NCI-H510A (cell line): Measurements from ENCODE around the gene CDC42EP5.
"Not testable (repeated sequence)": the region's sequence is repeated elsewhere in the genome, so short reads cannot be mapped to it uniquely, and the experiment has no call there.

Source experiments
- DNase-seq: peaks from one replicate; lab custom pipeline; 2025; lab: John Stamatoyannopoulos, UW

Gene CDC42EP5

DNA sequence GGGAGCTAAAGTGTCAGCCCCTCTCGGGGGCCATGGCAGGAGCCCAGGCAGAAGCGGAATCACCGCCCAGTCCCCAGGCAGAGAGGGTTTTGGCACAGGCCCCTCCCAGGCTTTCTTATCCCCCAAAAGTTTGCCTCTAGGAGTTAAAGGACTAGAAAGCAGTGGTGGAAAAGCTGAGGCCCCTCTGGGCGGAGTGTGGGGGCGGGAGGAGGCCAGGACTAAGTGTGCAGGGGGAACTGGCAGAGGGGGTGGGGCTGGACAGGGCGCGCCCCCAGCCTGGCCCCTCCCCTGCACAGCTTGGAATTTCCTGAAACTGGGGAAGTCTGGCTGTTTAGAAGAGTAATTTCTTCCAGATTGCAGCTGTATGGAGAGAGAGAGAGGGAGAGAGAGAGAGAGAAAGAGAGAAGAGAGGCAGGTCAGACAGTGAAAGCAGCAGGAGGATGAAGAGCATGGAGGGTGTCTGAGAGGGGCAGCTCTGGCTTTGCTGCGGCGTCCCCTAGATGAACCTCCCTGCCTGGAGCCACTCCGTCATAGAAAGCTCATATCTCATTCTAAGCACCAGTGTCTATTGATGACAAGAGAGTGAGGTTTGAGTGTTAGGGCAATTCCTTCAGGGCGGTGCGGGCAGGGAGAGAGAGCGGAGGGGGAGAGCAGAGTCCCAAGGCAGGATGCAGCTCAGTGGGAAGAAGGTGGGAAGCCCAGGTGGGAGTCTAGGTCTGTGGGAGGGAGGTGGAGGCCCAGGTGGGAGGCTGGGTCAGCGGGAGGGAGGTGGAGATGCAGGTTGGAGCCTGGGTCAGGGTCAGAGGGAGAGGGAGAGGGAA is at the start of gene CDC42EP5:
Gene CDC42EP5 (minus strand): TSS at position 226 of the 821 bp plus-strand sequence. CDS start 7,749 bp downstream, outside the sequence.
- DNase-seq, result no peak

DNA sequence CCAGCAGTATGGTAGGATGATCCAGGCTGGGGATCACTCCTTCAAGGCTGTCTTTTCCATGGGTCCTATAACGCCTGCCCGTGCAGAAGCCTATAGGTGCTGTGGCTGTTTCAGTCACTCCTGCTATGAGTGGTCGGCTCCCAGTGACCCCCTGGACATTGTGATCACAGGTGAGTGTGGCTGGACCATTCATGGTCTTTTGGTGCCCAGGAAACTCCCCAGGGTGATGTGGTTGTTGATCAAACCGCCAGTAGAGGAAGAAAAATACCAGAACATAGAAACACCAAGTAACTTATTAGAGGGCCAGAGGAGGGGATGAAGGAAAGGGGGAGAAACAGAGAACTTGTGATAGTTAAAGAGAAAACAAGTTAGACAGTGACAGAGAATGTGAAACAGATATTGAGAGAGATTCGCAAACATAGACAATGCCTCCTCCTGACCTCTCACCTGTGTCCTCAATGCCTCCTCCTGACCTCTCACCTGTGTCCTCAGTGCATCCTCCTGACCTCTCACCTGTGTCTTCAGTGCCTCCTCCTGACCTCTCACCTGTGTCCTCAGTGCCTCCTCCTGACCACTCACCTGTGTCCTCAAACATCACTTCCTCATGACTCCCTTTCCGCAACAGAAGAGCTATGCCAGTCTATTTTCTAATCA is 48.9 kb upstream of the CDC42EP5 start:
- no peak for DNase-seq

- DNase-seq, result no peak
Observed at GRCh38 chr19:54521022-54521859, 48.1 kb upstream of the CDC42EP5 start.

DNA sequence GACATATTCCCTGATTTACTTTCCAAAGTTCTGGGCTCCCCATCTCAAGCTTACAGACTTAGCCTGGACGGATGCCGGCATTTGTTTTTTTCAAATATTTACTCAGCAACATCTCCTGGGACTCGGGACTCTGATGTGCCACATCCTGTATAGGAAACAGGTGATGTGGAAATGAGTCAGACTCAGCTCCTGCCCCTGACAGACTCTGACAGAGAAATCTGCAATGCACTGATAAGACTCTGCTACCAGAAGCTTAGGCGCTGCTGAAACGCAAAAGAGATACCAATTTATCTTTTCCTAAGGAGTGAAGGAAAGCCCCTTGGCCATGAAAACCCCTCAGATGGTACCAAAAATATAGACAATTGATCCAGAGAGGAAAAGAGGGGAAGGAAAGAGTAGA is 45.7 kb upstream of the CDC42EP5 start:
- no peak for DNase-seq

- DNase-seq, result no peak
Observed at GRCh38 chr19:54517483-54517882, 44.4 kb upstream of the CDC42EP5 start.

DNA sequence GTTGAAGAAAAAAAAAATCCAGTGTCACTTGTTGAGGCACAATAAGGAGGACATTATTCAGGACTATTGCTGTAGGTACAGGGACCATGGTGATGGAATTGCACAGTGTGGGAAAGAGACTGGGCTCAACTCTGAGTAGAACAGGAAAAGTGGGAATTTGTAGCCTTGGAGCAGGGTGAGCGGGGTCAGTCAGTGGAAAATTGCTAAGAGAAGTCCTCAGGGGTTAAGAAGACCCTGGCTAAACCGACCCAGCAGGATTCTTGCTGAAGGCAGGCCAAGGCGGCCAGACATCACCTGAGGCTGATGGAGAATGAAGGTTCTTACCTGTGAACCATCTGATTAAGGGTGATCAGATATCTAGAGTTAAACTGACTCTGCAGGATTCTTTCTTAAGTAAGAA is 42.1 kb upstream of the CDC42EP5 start:
- DNase-seq, result no peak

GRCh38 chr19:54509200-54509940 is 36.3 kb upstream of the CDC42EP5 start:
- not testable (repeated sequence) for DNase-seq

DNA sequence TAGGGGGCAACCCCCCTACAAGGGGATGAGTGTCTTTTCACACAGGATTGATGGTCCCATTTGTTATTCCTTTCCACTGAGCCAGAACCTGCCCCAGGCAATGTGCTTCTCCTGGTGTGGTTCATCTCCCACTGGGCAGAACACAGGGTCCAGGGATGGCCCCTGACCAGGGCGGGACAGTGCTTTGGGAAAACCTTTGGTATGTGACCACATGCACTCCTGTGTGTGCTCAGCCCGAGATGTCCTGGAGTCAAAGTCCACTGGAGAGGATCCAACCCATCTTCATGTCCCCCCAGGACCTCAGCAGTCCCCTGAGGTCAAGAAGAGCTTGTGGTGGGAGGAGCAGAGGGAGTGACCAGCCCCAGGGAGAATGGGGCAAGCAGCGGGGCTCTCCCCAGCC is 35.4 kb upstream of the CDC42EP5 start:
- DNase-seq, result not testable (repeated sequence)

DNA sequence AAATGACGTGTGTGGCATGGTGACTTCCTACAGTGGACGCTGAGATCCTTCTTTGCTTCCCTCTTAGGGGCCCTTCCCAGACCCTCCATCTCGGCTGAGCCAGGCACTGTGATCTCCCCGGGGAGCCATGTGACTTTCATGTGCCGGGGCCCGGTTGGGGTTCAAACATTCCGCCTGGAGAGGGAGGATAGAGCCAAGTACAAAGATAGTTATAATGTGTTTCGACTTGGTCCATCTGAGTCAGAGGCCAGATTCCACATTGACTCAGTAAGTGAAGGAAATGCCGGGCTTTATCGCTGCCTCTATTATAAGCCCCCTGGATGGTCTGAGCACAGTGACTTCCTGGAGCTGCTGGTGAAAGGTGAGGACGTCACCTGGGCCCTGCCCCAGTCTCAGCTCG is 34.7 kb upstream of the CDC42EP5 start:
- DNase-seq, result no peak

DNA sequence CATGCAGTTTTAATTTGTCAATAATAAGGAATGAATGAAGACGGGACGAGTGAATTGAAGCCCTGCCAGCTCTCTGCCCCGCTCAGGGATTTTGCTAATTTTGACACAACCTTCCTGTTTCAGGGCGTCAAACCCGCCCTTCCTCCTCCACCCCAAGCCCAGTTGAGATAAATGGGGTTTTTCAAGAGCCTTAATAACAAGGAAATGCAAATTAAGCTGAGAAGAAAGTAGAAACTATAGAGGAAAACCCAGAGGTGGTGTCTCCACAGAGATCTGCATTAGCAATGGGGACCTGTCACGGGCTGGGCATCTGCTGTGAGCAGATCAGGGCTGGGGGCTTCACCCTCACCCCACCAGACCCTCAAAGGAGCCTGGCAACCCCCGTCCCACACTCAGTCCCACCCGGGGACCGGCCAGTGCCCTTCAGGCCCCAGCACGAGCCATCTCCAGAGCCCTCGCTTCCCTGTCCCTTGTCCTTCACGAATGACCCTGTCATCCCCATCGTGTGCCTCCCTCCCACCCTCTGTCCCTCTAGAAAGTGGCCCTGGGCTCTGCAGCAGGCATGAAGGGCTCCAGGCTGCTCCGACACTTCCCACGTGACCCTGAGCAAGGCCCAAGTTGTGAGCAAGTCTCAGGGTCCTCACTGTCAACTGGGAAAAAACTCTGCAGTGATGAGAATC is 34.1 kb upstream of the CDC42EP5 start:
- DNase-seq, result not testable (repeated sequence)

- DNase-seq, result no peak
Observed at GRCh38 chr19:54506079-54506478, 33.0 kb upstream of the CDC42EP5 start.

GRCh38 chr19:54505542-54505941 is 32.4 kb upstream of the CDC42EP5 start:
- DNase-seq, result not testable (repeated sequence)

GRCh38 chr19:54502518-54503048 is 29.5 kb upstream of the CDC42EP5 start, which contains the start of gene LAIR2:
Gene LAIR2 (plus strand): TSS chr19:54502831. CDS start chr19:54502919, 88 bp downstream.
- no peak for DNase-seq

DNA sequence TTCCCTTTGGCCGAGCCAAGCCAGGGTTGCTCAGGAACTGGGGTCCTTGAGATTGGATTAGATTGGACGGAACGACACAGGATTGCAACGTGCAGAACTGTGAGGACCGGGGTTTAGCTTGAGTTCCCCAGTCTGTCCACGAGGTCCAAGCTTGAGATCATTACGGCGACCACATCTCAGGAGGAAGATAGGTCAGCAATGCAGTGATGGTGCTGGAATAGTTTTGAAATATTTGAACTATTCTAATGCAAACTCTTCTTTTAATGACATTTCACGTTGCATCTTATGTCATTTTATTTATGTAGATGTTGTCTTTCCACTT is 25.3 kb upstream of the CDC42EP5 start:
- DNase-seq, result not testable (repeated sequence)

DNA sequence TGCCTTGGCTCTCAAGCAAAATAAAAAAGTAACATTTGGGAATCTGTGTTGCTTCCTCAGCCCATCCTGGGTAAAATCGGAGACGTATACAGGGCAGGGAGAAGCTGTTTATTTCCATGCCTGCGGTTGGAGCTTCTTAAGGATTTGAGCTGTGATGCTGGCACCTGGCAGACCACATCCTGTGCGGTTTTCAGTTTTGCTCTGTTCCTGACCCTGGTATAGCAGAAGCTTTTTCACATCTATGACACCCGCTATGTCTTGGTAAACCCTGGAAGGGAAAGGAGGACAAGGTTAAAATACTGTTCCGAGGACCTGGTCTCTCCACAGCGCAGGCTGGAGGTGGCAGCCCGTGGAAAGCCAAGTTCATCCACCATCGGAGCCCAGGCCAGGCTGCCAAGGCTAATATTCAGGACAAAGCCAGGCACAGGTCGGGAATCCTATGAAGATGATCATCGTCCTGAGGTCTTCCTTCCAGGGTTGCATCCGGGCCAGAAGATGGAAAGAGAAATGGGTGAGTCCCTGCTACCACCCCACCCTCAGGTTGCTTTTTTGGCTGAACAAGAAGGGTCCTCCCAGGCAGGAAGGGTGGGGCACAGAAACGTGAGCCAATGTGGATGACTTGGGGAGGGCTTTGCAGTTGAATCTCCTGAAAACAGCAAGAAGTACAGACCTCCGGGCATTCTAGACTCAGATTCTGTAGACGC is 24.8 kb upstream of the CDC42EP5 start:
- DNase-seq, result not testable (repeated sequence)

- DNase-seq, result not testable (repeated sequence)
Observed at GRCh38 chr19:54495284-54495683, 22.2 kb upstream of the CDC42EP5 start.

DNA sequence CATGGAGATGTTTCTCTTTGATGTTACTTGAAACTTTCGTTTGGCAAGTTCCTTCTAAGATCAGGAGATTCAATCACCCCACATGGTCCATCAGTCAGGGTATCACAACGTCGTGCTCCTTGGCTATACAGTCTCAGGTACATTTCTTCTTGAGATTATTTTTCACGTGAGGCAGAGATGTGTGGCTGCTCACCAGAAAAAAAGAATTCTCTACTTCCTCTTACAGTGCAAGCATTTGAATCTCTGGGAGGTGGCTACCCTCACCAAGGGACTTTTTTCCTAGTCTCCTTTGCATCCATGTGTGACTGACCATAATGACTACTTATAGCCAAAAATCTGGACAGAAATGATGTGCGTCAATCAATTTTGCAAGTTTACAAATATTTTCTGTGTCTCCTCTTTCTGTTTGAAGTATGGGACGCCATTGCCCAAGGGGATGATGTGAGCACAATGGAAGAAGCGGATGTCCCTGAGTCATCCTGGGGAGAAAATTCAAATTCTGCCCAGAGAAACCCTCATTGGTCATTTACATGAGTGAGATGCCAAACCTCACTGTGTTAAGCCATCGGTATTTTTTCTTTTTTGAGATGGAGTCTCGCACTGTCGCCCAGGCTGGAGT is 21.0 kb upstream of the CDC42EP5 start:
- DNase-seq, result no peak

- DNase-seq, result not testable (repeated sequence)
Observed at GRCh38 chr19:54493056-54493455, 20.0 kb upstream of the CDC42EP5 start.

DNA sequence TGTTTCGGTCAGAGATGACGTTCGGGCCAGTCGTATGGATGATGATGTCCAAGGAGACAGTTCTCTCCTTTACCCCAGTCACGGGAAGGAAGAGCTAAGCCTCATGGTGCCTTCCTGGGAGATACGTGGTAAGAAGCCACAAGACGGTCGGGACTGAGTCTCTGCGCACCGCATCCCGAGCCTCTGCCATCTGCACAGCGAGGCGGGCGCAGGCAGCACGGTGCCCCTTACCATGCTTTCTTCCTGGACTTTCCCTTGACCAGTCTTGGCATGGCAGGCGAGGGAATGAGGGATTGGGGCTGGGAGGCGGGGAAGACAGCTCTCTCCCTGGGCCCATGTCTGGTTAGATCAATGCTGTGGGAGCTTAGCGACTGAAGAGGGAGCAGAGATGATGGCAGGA is 19.5 kb upstream of the CDC42EP5 start:
- no peak for DNase-seq

GRCh38 chr19:54489766-54490165 is 16.7 kb upstream of the CDC42EP5 start:
- DNase-seq, result no peak
